Spinal cord (tissue), 10 donors: ENCODE data around the gene COPE. TPM values are rescaled to one million over a fixed set of nuclear protein-coding genes. Genes with fewer than 3 reads are reported as not detected.
A peak's percentile ranks its signal among the peaks of the same experiment; 100 is the strongest.

Source experiments
- DNase-seq, 6 donors: peaks; one replicate each; pipeline versions ENCODE4 v3.0.0 to v3.0.0-alpha.2; 2013 to 2015; ENCODE audit warnings: low spot score in 6 of 6, low read depth in 4 of 6
- H3K27ac ChIP-seq: one replicate; pipeline ENCODE4 v1.5.1; 2013; ENCODE audit warnings: low read depth, low read length, control low read depth
- H3K27me3 ChIP-seq: one replicate; pipeline ENCODE4 v1.6.1; 2013; ENCODE audit warnings: low read length; ENCODE audit not compliant: control insufficient read depth, insufficient read depth
- H3K36me3 ChIP-seq: one replicate; pipeline ENCODE4 v1.6.1; 2013; ENCODE audit warnings: low read length; ENCODE audit not compliant: control insufficient read depth, insufficient read depth
- H3K4me1 ChIP-seq: one replicate; pipeline ENCODE4 v1.6.1; 2013; ENCODE audit warnings: low read length; ENCODE audit not compliant: control insufficient read depth, insufficient read depth
- H3K4me3 ChIP-seq: one replicate; pipeline ENCODE4 v1.5.1; 2013; ENCODE audit warnings: low read depth, low read length, control low read depth
- H3K9me3 ChIP-seq: one replicate; pipeline ENCODE4 v1.6.1; 2013; ENCODE audit warnings: low read length; ENCODE audit not compliant: control insufficient read depth, insufficient read depth
- WGBS: methylation state at CpG from one replicate; pipeline ENCODE4 v1.1.5; 2013; ENCODE audit warnings: missing lambda C conversion rate; ENCODE audit not compliant: insufficient coverage; 5-methylcytosine and 5-hydroxymethylcytosine counted together
- polyA plus RNA-seq, 2 donors: library from polyadenylated mRNA; unstranded; fragments of 120-200 nt; gene quantifications; one replicate each; pipeline ENCODE4 v1.2.1, GENCODE V29; 2013; ENCODE audit not compliant: insufficient read length in 2 of 2
- total RNA-seq, 2 donors: library from RNA; depleted of rRNA in 1 of 2; stranded (reverse); fragments of 120-200 nt in 1 of 2; fragments of >200 nt in 1 of 2; gene quantifications; one replicate each; pipeline versions ENCODE4 v1.2.3 to v1.2.4, GENCODE V29; 2013 to 2014
- donor health status: healthy.

Gene COPE
- total and polyA plus RNA-seq, 4 donors: 77.2 to 188 (median 177) TPM

- DNase-seq: no peak
- Histone ChIP-seq H3K27ac (no peak overlapping the region), H3K27me3 (no peaks in the 10 kb centered on the region), H3K4me3 (no peak overlapping the region), H3K9me3 (no peaks in the 10 kb centered on the region), H3K36me3 (peaks cover 60% of the 10 kb centered on the region), H3K4me1 (peaks cover 52% of the 10 kb centered on the region)
- WGBS: 94% methylated on average over 5 of the region's 5 CpGs
Measured at GRCh38 chr19:18913466-18913865, 5.7 kb downstream of the COPE start.

GRCh38 chr19:18912933-18913332, 6.3 kb downstream of the COPE start:
- H3K27ac ChIP-seq: no peak overlapping the region
- H3K4me1 ChIP-seq: peaks cover 49% of the 10 kb centered on the region
- no peak for DNase-seq
- 92% methylated on average over 14 of the region's 14 CpGs for WGBS
- no peaks in the 10 kb centered on the region for H3K27me3 ChIP-seq
- peaks cover 64% of the 10 kb centered on the region for H3K36me3 ChIP-seq
- H3K4me3 ChIP-seq: no peak overlapping the region
- H3K9me3 ChIP-seq: no peaks in the 10 kb centered on the region

GRCh38 chr19:18910801-18911436, 8.3 kb downstream of the COPE start:
- H3K36me3 ChIP-seq: peaks cover 84% of the 10 kb centered on the region
- DNase-seq: no peak
- WGBS: 96% methylated on average over 16 of the region's 19 CpGs

GRCh38 chr19:18910010-18910409, 9.2 kb downstream of the COPE start:
- Histone ChIP-seq H3K4me1 (peaks cover 62% of the 10 kb centered on the region), H3K27ac (no peak overlapping the region), H3K36me3 (peaks cover 85% of the 10 kb centered on the region), H3K27me3 (no peaks in the 10 kb centered on the region), H3K4me3 (no peak overlapping the region), H3K9me3 (no peaks in the 10 kb centered on the region)
- WGBS: 93% methylated on average over 8 of the region's 10 CpGs
- DNase-seq: no peak

More at GRCh38 chr19:18910801-18911436, 8.3 kb downstream of the COPE start:
- Histone ChIP-seq H3K4me3 (no peak overlapping the region), H3K27ac (no peak overlapping the region), H3K4me1 (peaks cover 62% of the 10 kb centered on the region), H3K9me3 (no peaks in the 10 kb centered on the region), H3K27me3 (no peaks in the 10 kb centered on the region)

- no peak for DNase-seq
- H3K36me3 ChIP-seq: peaks cover 87% of the 10 kb centered on the region
- H3K4me1 ChIP-seq: peaks cover 71% of the 10 kb centered on the region
- no peak overlapping the region for H3K4me3 ChIP-seq
- no peaks in the 10 kb centered on the region for H3K9me3 ChIP-seq
- peak overlapping the region; percentile 47 for H3K27ac ChIP-seq
- no peaks in the 10 kb centered on the region for H3K27me3 ChIP-seq
- 86% methylated on average over 14 of the region's 17 CpGs for WGBS
Measured at GRCh38 chr19:18908917-18909619, 10.1 kb downstream of the COPE start.

GRCh38 chr19:18906605-18907519, 12.3 kb downstream of the COPE start:
- peak in 3 of 6 donors; percentile 43 to 83 (median 47) for DNase-seq
- no peaks in the 10 kb centered on the region for H3K9me3 ChIP-seq
- H3K27ac ChIP-seq: peak overlapping the region; percentile 85
- peaks cover 85% of the 10 kb centered on the region for H3K36me3 ChIP-seq
- no peaks in the 10 kb centered on the region for H3K27me3 ChIP-seq
- 71% methylated on average over 36 of the region's 36 CpGs for WGBS
- peaks cover 70% of the 10 kb centered on the region for H3K4me1 ChIP-seq
- no peak overlapping the region for H3K4me3 ChIP-seq

GRCh38 chr19:18905513-18906236, 13.5 kb downstream of the COPE start:
- H3K36me3 ChIP-seq: peaks cover 88% of the 10 kb centered on the region
- no peak overlapping the region for H3K4me3 ChIP-seq
- H3K4me1 ChIP-seq: peaks cover 67% of the 10 kb centered on the region
- peak overlapping the region; percentile 85 for H3K27ac ChIP-seq
- H3K9me3 ChIP-seq: no peaks in the 10 kb centered on the region
- WGBS: 90% methylated on average over 26 of the region's 26 CpGs
- H3K27me3 ChIP-seq: no peaks in the 10 kb centered on the region
- DNase-seq: no peak

GRCh38 chr19:18905058-18905456, 14.1 kb downstream of the COPE start:
- WGBS: 86% methylated on average over 6 of the region's 8 CpGs
- Histone ChIP-seq H3K27me3 (no peaks in the 10 kb centered on the region), H3K4me1 (peaks cover 61% of the 10 kb centered on the region), H3K27ac (peak overlapping the region; percentile 85), H3K4me3 (no peak overlapping the region), H3K9me3 (no peaks in the 10 kb centered on the region), H3K36me3 (peaks cover 88% of the 10 kb centered on the region)
- DNase-seq: no peak
